ENCODE data around the gene TRPT1.

Gene TRPT1

DNA sequence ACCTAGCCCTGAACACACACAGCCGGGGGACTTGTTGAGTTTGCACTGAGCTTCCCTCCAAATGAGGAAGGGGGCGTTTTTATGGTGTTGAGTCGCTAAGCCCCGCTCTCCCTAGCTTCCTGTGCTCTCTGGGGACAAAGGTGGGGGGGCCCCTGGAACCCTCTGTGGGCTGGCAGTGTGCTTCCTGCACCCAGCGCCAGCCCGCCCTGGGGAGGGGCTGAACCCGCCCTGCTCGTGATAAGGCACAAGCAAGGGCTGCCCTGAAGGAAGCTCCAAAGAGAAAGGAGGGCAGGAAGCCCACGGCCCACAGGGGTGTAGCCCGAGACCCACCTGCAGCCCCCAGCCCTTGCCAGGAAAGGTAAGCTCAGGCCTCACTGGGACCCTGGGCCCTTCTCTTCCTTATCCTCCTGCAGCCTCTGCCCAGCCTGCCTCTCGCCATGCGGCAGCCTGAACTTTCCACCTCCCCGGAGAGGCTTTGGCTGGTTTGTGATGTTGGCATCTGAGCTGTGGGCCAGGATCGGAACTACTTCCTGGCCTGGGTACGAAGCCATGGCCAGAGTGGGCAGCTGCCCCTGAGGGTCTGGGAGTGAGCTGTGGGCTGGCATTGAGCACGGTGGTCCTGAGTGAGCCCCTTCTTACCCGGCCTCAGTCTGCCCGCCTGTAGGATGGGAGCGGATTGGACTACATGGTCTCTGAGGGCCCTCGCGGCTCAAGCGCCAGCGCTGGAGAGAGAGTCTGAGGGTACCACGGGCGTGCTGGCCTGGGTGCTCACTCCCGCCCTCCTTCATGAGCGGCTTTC, 19.3 kb downstream of the TRPT1 start, which contains the start of gene FERMT3:
Gene FERMT3, plus strand, starts transcription at position 265 of the 799 bp plus-strand sequence. CDS start 644 bp downstream, outside the sequence.
- no peak for DNase-seq

DNA sequence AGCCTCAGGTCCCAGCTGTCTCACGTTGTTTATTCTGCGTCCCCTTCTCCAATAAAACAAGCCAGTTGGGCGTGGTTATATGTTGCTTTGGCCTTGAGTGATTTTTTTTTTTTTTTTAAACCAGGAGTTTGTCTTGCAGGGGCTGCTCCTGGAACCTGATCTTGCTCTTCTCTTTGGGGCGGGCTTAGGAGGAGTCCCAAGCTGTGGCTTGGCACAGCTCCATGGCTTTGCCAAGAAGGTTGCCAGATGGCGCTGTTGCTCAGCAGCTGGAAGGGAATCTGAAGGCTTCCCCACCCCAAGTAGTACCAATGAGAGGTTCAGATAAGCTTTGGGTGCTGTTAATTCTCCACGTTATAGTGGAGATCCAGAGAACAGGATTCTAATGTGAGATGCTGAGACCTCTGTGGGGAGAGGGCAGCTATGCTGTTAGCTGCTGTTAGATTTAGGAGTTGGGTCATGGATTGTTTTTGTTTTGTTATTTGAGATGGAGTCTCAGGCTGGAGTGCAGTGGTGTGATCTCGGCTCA, 21.5 kb downstream of the TRPT1 start:
- peak in 1 of 2 experiments; percentile 60 for DNase-seq

DNA sequence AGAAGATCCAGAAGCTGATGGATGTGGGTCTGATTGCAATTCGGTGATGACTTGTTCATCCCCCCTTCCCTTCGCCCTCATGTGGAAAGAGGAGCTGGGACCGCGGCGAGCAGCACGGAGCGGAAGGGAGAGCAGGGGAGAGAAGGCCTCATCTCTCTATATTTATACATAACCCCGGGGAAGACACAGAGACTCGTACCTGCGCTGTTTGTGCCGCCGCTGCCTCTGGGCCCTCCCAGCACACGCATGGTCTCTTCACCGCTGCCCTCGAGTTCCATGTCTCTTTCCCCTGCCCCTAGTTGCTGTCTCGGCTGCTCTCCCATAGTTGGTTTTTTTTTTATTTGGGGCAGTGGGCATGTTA, 21.9 kb downstream of the TRPT1 start:
- no peak for DNase-seq

- DNase-seq, result no peak
These were observed 22.4 kb downstream of the TRPT1 start for GRCh38 chr11:64203421-64204079.

DNA sequence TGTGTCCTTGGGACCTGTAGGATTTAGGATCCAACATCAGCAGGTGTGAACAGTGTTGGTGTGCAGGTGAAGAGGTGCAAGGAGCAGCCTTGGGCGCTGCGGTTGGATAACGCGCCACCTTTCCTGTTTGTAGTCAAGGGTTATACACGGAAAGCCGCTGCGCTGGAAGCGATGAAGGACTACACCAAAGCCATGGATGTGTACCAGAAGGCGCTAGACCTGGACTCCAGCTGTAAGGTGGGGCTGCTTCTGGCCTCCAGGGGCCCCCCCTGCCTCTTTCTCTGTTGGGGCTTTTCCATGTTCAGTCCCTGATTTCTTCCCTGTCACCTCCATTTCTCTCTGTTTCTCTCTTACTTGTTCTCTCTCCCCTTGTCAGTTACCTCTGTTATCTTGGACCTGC, 23.0 kb downstream of the TRPT1 start:
- DNase-seq, result no peak

DNA sequence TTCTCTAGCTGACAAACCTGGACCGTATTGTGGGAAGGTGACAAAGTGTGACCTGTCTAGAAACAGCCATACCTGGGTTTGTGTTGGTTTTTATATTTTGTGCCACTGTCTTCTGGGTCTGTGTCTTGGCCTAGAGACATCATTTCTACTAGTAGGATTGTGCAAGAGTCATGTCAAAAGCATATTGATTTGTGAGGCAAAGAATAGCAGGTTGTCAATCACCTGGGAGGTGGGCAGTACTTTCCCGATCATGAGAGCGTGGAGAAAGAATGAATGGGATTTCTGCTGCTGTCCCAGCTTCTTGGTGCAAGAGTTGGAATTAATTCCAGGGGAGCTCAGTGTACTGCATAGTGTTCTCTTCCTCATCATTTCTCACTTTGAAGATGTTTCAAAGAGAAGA, 24.4 kb downstream of the TRPT1 start:
- no peak for DNase-seq

- no peak for DNase-seq
These were observed 27.5 kb downstream of the TRPT1 start for GRCh38 chr11:64198511-64198910.

DNA sequence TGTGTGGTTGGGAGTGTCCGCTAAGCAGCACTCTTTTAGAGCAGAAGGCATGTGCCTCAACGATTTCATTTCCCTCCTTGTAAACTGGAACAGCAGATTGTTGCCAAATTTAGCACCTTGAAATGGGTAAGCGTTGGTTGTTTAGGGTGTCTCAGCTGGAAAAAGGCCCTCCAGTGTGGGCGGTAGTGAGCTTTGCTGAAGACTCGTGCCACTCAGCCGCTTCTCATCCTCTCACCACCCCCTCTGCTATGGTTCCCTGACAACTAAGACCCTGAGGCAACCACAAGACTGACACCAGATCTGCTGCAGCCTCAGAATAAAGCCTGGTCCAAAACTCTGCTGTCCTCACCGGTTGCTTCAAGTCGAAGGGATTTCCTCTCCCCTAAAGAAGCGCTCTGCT, 29.4 kb downstream of the TRPT1 start:
- no peak for DNase-seq

GRCh38 chr11:64192434-64192833, 33.6 kb downstream of the TRPT1 start:
- DNase-seq, result no peak

DNA sequence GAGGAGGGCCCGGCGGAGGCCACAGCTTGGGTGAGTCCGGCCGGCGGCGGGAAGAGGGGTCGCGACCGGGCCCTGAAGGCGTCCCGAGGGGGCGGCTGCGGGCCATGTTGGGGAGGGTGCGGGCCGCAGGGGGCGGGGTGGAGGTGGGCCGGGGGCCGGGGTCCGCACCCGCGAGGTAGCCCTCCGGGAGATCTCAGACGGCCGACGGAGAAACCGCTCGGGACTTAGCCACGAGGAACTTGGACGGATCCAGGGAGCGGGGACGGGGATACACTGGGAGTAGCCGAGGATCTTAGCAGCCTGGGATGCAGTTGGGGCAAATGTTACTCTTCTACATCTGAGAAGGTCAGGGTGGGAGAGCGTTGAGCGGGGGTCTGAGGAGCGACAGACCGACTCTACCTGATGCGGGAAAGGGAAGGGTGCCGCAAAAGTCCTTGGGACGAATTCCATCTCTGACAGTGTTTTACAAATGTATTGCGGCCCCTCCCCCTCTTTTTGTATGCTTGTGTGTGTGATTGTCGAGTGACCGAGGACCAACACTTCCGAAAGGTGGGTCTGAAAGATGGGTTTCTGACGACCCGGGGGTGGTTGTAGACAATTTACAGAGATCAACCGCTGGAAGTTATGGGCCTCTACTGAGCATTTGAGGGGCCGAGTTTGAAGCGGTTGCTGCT, 39.4 kb downstream of the TRPT1 start:
- DNase-seq, result no peak

DNA sequence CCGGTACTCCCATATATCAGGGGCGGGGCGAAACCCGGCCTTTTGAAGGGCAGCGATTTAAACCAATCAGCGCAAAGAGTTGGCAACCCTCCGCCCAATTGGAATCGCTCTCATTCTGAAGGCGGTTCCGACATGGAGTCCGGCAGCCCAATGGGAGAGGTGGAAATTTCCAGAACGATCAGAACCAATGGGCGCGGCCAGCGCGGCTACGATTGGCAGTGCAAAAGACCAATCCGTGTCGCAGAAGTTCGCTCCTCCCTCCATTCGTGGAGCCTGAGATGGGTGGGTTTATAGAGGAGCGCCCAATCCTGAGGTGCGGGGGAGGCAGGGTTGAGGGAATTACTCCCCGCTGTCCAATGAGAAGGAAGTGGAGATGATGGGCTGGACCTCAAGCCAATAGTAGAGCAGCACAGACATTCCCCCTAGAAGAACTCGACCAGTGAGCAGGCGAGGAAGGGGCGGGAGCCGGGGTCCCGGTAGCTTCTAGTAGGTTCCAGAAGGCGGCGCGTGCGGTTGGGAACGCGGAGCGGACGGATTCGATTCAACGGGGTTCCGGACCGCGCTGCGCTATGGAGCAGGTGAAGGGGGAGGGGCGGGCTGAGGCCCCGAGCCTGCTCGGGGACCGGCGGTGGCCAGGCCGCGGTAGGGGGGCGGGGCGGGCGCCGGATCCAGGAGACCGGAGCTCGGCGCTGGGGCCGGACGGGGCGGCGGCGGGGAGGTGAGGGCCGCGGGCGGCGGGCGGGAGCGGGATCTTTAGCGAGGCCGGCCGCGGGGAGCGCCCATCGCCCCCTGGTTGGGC, 40.1 kb downstream of the TRPT1 start, which contains the start of gene STIP1:
Gene STIP1, plus strand, starts transcription at position 479 of the 799 bp plus-strand sequence. Its CDS starts 91 bp downstream, at position 570.
- DNase-seq, result peak; percentile 99 to 100

- peak; percentile 53 to 62 for DNase-seq
These were observed 40.8 kb downstream of the TRPT1 start for GRCh38 chr11:64185175-64185692.

GRCh38 chr11:64183890-64184289, 42.1 kb downstream of the TRPT1 start:
- no peak for DNase-seq

DNA sequence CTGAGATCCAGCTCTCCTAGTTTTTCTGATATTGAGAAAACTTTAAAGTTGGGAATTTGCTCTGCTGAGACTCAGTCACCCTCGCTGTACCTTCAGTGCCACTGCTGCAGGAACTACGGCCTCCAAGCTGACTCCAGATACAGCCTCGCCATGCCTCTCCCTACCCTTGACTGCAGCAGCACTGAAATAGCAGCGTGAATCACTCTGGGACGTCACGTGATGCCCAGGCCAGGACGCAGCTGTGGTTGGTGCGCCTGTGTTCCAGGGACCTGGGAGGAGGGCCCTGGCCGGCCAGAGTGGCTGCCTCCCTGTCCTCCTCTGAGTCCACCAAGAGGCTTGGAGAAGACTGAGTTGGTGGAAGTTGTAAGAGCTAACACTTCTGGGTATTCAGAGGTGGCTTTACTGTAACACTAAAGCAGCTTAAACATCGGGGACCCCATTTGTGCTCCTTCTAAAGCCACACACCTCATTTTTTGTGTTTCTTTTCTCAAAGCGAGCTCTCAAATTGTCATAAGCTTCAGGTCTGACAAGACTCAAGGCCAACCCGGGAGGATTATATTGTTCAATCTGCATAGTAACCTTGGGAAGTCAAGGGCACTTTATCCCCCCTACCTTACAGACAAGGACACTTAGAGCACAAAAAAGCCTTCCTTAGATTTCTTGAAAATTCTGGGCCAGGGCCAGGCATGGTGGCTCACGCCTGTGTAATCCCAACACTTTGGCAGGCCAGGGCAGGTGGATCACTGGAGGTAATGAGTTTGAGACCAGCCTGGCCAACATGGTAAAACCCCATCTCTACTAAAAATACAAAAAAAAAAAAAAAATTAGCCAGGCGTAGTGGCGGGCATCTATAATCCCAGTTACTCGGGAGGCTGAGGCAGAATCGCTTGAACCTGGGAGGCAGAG, 44.2 kb downstream of the TRPT1 start:
- peak in 1 of 2 experiments; percentile 21 for DNase-seq

GRCh38 chr11:64180891-64181290, 45.1 kb downstream of the TRPT1 start:
- DNase-seq, result no peak

DNA sequence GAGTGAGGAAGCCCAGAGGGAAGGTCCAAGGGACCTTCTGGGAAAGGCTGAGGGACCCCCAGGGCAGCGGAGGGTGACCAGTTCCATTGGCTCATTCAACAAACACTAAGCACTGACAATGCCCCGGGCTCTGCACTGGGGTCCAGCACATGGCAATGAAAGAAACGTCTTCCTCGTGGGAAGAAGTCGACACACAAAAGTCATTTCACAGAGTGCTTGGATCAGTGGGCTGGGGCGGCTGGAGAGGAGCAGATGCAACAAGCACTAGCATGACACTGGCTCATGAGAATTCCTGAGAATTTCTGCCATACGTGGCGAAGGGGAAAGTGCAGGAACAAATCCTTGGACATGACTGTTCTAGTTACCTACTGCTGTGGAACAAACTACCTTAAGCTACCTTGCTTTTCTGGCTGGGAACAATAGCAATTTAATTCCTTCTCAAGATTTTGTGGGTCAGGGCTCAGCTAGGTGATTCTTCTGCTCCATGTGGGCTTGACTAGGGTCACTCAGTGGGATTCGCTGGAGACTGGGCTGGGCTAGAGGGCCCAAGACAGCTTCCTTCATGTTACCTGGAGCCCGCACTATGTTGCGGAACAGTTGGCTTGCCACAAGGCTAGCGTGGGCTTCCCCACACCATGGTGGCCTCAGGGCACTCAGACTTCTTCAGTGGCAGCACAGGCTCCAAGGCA, 46.9 kb downstream of the TRPT1 start:
- DNase-seq, result no peak

GRCh38 chr11:64178203-64178602, 47.8 kb downstream of the TRPT1 start:
- no peak for DNase-seq

- no peak for DNase-seq
These were observed 49.2 kb downstream of the TRPT1 start for GRCh38 chr11:64176751-64177150.

All from NCI-H1930 (cell line).